K562 (cell line): ENCODE measurements around the gene RNLS. TPM values are rescaled to one million over a fixed set of nuclear protein-coding genes. Genes with fewer than 3 reads are reported as not detected.

Source experiments
- ATAC-seq: fragments of 200-7000 bp; cut with Tn5 transposase; 3 replicates; pipeline ENCODE4 v1.9.1; 2020; ENCODE audit warnings: moderate library complexity
- BruUV-seq: library from RNA; stranded (reverse); fragments of 400-500 nt; replicated peaks from 2 replicates; lab custom pipeline; 2021; lab: Mats Ljungman, UMichigan
- CTCF ChIA-PET: fragments of 300-600 bp; formaldehyde crosslinking; extraction: SDS; loops from one replicate; lab custom pipeline; 2021; ENCODE audit warnings: low intra/inter-chr PET ratio; lab: Yijun Ruan, JAX
- POLR2A ChIA-PET: fragments of 300-600, 350-650 bp; sonication (Branson Sonifier 250); formaldehyde crosslinking; extraction: SDS; loops from one replicate; lab custom pipeline; 2021; ENCODE audit warnings: antibody characterized with exemption, inconsistent platforms; lab: Yijun Ruan, JAX
- DNase-seq, 4 experiments: peaks; one replicate each; pipeline versions ENCODE4 v3.0.0 to v3.0.0-alpha.2; 2011 to 2018; ENCODE audit warnings: low spot score in 3 of 4, mixed read lengths in 3 of 4; ENCODE audit errors: extremely low read depth in 1 of 4
- FAIRE-seq: peaks from 2 replicates; lab custom pipeline; 2011; peaks lifted over from hg19 to GRCh38; lab: Jason Lieb, UNC
- H2AFZ ChIP-seq: 2 replicates; pipeline ENCODE4 v1.6.0; 2011; ENCODE audit warnings: low read depth, low read length, control low read depth, inconsistent platforms
- H3K27ac ChIP-seq: fragments of 200-600 bp; 3 replicates; pipeline ENCODE4 v1.8.0; 2011; ENCODE audit warnings: low read depth, mild to moderate bottlenecking, control low read depth, inconsistent platforms, low read length, moderate library complexity, mixed read lengths; ENCODE audit errors: extremely low read depth
- H3K27me3 ChIP-seq, 2 experiments: fragments of 300-600 bp in 1 of 2; 2 replicates in 1 of 2; 3 replicates in 1 of 2; pipeline versions ENCODE4 v1.6.0 to v1.8.0; 2011; ENCODE audit warnings: inconsistent platforms in 2 of 2, low read length in 2 of 2, mild to moderate bottlenecking in 1 of 2, mixed read lengths in 1 of 2, moderate library complexity in 1 of 2; ENCODE audit not compliant: control insufficient read depth in 2 of 2, insufficient read depth in 2 of 2
- H3K36me3 ChIP-seq: fragments of 300-600 bp; 3 replicates; pipeline ENCODE4 v1.8.0; 2011; ENCODE audit warnings: mild to moderate bottlenecking, low read length, inconsistent platforms; ENCODE audit not compliant: control insufficient read depth, insufficient read depth
- H3K4me1 ChIP-seq, 2 experiments: fragments of 200-600 bp in 1 of 2; replicated peaks in 1 of 2; 2 replicates in 1 of 2; 3 replicates in 1 of 2; pipeline versions ENCODE4 v1.5.1 to v1.8.0; 2011; ENCODE audit warnings: inconsistent platforms in 2 of 2, low read length in 2 of 2, mild to moderate bottlenecking in 1 of 2, mixed read lengths in 1 of 2, moderate library complexity in 1 of 2; ENCODE audit not compliant: control insufficient read depth in 2 of 2, insufficient read depth in 2 of 2
- H3K4me2 ChIP-seq: 2 replicates; pipeline ENCODE4 v1.6.1; 2011; ENCODE audit warnings: low read length, control low read depth, inconsistent platforms, mixed read lengths; ENCODE audit not compliant: insufficient read depth
- H3K4me3 ChIP-seq: fragments of 200-600 bp; sonication (generic), shearing (Covaris generic); 2 replicates; pipeline ENCODE4 v1.5.1; 2016; ENCODE audit warnings: control low read depth, inconsistent platforms
- H3K79me2 ChIP-seq: fragments of 200-600 bp; 3 replicates; pipeline ENCODE4 v1.8.0; 2011; ENCODE audit warnings: low read length, inconsistent platforms; ENCODE audit not compliant: control insufficient read depth, insufficient read depth
- H3K9ac ChIP-seq, 2 experiments: 2 replicates each; pipeline versions ENCODE4 v1.6.0 to v1.6.1; 2011; ENCODE audit warnings: low read depth in 2 of 2, low read length in 2 of 2, control low read depth in 1 of 2, inconsistent platforms in 1 of 2, mild to moderate bottlenecking in 1 of 2, mixed read lengths in 1 of 2; ENCODE audit not compliant: insufficient read depth in 1 of 2
- H3K9me1 ChIP-seq: one replicate; pipeline ENCODE4 v1.6.0; 2011; ENCODE audit warnings: inconsistent platforms, mild to moderate bottlenecking, low read length, moderate library complexity; ENCODE audit not compliant: control insufficient read depth, insufficient read depth
- H3K9me3 ChIP-seq: replicated peaks from 2 replicates; pipeline ENCODE4 v1.5.1; 2011; ENCODE audit warnings: low read depth, low read length, inconsistent platforms; ENCODE audit not compliant: control insufficient read depth, insufficient read depth
- H4K20me1 ChIP-seq: replicated peaks from 2 replicates; pipeline ENCODE4 v1.6.1; 2011; ENCODE audit warnings: low read length, inconsistent platforms, mixed read lengths; ENCODE audit not compliant: control insufficient read depth, insufficient read depth
- ESRRA ChIP-seq: fragments of 450-650 bp; IDR thresholded peaks from 2 replicates; pipeline ENCODE4 v1.6.1; 2014; ENCODE audit warnings: low read depth, mild to moderate bottlenecking, moderate library complexity, borderline replicate concordance
- IRF2 ChIP-seq: sonication (generic); formaldehyde crosslinking; IDR thresholded peaks from 2 replicates; pipeline ENCODE4 v1.8.1; 2022; ENCODE audit warnings: mild to moderate bottlenecking, missing genetic modification reagents
- SMARCA4 ChIP-seq: fragments of 450-650 bp; IDR thresholded peaks from 2 replicates; pipeline ENCODE4 v1.6.1; 2016
- STAG1 ChIP-seq: sonication (generic); formaldehyde crosslinking; IDR thresholded peaks from 2 replicates; pipeline ENCODE4 v1.5.0; 2020; ENCODE audit warnings: missing genetic modification reagents, borderline replicate concordance
- ZNF347 ChIP-seq: fragments of 450-650 bp; formaldehyde crosslinking; IDR thresholded peaks from 2 replicates; pipeline ENCODE4 v1.4.0; 2020; ENCODE audit warnings: low read depth, mild to moderate bottlenecking, moderate library complexity
- WGBS: fragments of 100-300 bp; shearing (Covaris generic); methylation state at CpG from one replicate; pipeline ENCODE4 v1.1.6; 2016; ENCODE audit warnings: low coverage, mixed read lengths; ENCODE audit not compliant: insufficient coverage; ENCODE audit errors: missing lambda C conversion rate; 5-methylcytosine and 5-hydroxymethylcytosine counted together
- in situ Hi-C: fragments of 300-500 bp; cut with MboI; formaldehyde crosslinking; loops from 4 replicates; pipeline ENCODE4 v1.15.0; 2018; ENCODE audit warnings: inconsistent platforms, mixed read lengths
- intact Hi-C: fragments of 100-400 bp; cut with micrococcal nuclease; formaldehyde crosslinking; loops from 2 replicates; pipeline ENCODE4 v1.14.2; 2022
- polyA plus RNA-seq, 8 experiments: library from polyadenylated mRNA; depleted of rRNA in 4 of 8; stranded (reverse) in 5 of 8; unstranded in 3 of 8; fragments of >200 nt; fragmentation: Nextera tagmentation in 2 of 8; fragmentation: Illumina TruSeq in 1 of 8; extraction: Ambion mirVana in 2 of 8; extraction: Trizol in 1 of 8; gene quantifications; 2 replicates each; pipeline versions ENCODE4 v1.2.1 to v1.2.3, GENCODE V29; 2011 to 2014; ENCODE audit warnings: inconsistent platforms in 1 of 8, missing spikeins in 1 of 8
- total RNA-seq, 7 experiments: library from RNA; depleted of rRNA in 6 of 7; stranded (reverse); fragments of >200 nt in 6 of 7; fragmentation: Illumina TruSeq in 2 of 7; extraction: Trizol in 2 of 7; gene quantifications; 2 replicates each; pipeline versions ENCODE4 v1.2.1 to v1.2.3, GENCODE V29; 2011 to 2021; ENCODE audit warnings: low replicate concordance in 1 of 7
- TF ChIP-seq, protein P1 (sequence below), 2 experiments: fragments of 450-650 bp; IDR thresholded peaks; 2 replicates each; pipeline ENCODE4 v1.6.1; 2016
- TF ChIP-seq, protein P2 (sequence below): sonication (generic); formaldehyde crosslinking; IDR thresholded peaks from 2 replicates; pipeline ENCODE4 v1.5.0; 2020; ENCODE audit warnings: missing genetic modification reagents
- TF ChIP-seq, protein P3 (sequence below): fragments of 450-650 bp; IDR thresholded peaks from 2 replicates; pipeline ENCODE4 v1.6.1; 2016; ENCODE audit warnings: missing biosample characterization, missing genetic modification characterization

RNLS gene
- total and polyA plus RNA-seq, 9 of the 15 experiments (the other 6 are each of a cell fraction or from before 2014, with no cell fraction given), result 0.14 to 0.72 (median 0.41) TPM; not detected in 3

DNA sequence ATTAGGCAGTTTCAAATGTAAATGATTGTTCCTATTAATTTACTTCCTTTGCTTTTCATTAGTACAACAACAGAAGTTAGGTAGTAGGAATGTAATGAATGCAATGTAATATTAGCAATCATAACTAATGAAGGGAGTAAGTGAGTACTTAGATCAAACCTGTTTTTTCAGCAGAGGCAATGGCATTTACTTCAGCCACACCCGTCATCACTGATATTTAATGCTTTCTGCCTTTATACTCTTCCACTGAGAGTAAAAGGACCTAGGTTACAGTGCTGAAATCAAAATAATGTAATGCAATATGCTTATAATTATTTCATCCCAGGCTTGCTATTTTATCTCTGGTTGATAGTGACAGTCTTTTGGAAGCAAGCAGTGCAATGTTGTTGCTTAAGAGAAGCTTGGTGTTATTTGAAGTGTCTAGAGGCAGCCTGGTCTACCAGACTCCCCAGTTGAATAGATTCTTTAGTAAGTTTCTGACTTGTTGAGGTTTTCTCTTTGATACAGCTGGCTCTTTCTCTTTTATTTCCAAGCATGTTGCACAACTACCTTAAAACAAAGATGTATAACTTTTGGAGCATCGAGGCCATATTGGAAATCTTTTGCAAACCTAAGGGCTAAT lies 149.4 kb downstream of the RNLS start:
- TF ChIP-seq, protein P1, sequence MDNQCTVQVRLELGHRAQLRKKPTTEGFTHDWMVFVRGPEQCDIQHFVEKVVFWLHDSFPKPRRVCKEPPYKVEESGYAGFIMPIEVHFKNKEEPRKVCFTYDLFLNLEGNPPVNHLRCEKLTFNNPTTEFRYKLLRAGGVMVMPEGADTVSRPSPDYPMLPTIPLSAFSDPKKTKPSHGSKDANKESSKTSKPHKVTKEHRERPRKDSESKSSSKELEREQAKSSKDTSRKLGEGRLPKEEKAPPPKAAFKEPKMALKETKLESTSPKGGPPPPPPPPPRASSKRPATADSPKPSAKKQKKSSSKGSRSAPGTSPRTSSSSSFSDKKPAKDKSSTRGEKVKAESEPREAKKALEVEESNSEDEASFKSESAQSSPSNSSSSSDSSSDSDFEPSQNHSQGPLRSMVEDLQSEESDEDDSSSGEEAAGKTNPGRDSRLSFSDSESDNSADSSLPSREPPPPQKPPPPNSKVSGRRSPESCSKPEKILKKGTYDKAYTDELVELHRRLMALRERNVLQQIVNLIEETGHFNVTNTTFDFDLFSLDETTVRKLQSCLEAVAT (IDR thresholded peaks at IDR 0.05), result no peak
- no TSS peak for BruUV-seq
- H3K4me1 ChIP-seq, result no peaks in the 10 kb centered on the region
- H3K9ac ChIP-seq, result no peak overlapping the region
- no peaks in the 10 kb centered on the region for H4K20me1 ChIP-seq
- ChIA-PET CTCF (no interaction called here), POLR2A (no interaction called here)
- DNase-seq (no peak), FAIRE-seq (no peak), ATAC-seq (no peak)
- H3K4me3 ChIP-seq, result no peak overlapping the region
- in situ Hi-C loops, result no loop called here
- no peak overlapping the region for H3K27ac ChIP-seq
- H3K4me2 ChIP-seq, result no peak overlapping the region
- no peaks in the 10 kb centered on the region for H3K36me3 ChIP-seq
- no peaks in the 10 kb centered on the region for H3K79me2 ChIP-seq
- no peaks in the 10 kb centered on the region for H3K27me3 ChIP-seq
- H3K9me3 ChIP-seq, result no peaks in the 10 kb centered on the region
- H2AFZ ChIP-seq, result no peak overlapping the region
- H3K9me1 ChIP-seq, result no peaks in the 10 kb centered on the region
- 3% methylated on average over 2 of the region's 2 CpGs for WGBS
- intact Hi-C loops, result no loop called here

DNA sequence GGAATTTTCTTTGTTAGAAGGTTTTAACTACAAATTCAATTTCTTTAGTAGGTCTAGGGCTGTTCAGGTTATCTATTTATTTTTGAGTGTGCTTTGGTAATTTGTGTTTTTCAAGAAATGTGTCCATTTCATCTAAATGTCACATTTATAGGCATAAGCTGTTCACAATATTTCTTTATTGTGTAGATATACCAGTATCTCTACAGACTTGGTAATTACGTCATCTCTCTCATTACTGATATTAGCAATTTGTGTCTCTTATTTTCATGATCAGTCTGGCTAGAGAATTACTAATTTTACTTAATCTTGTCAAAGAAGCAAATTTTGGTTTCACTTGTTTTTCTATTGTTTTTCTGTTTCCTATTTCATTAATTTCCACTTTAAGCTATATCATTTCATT lies 152.0 kb downstream of the RNLS start:
- FAIRE-seq (no peak), ATAC-seq (no peak), DNase-seq (no peak)
- Histone ChIP-seq H3K4me1 (no peaks in the 10 kb centered on the region), H3K79me2 (no peaks in the 10 kb centered on the region), H3K4me2 (no peak overlapping the region), H3K27ac (no peak overlapping the region), H3K27me3 (no peaks in the 10 kb centered on the region), H3K9ac (no peak overlapping the region), H3K4me3 (no peak overlapping the region), H4K20me1 (no peaks in the 10 kb centered on the region), H3K36me3 (no peaks in the 10 kb centered on the region), H3K9me3 (no peaks in the 10 kb centered on the region), H2AFZ (no peak overlapping the region), H3K9me1 (no peaks in the 10 kb centered on the region)
- BruUV-seq, result no TSS peak
- ChIA-PET POLR2A (no interaction called here), CTCF (no interaction called here)
- WGBS, result 8% methylated on average over 1 of the region's 1 CpG
- intact Hi-C loops, result no loop called here
- in situ Hi-C loops, result no loop called here
- TF ChIP-seq ESRRA (no peak), STAG1 (no peak), ZNF347 (no peak), IRF2 (CRISPR knock-in tag) (no peak), SMARCA4 (no peak)
- TF ChIP-seq, protein P1 (IDR thresholded peaks at IDR 0.05), result no peak
- TF ChIP-seq, protein P2, sequence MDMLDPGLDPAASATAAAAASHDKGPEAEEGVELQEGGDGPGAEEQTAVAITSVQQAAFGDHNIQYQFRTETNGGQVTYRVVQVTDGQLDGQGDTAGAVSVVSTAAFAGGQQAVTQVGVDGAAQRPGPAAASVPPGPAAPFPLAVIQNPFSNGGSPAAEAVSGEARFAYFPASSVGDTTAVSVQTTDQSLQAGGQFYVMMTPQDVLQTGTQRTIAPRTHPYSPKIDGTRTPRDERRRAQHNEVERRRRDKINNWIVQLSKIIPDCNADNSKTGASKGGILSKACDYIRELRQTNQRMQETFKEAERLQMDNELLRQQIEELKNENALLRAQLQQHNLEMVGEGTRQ, result no peak
- TF ChIP-seq, protein P3, sequence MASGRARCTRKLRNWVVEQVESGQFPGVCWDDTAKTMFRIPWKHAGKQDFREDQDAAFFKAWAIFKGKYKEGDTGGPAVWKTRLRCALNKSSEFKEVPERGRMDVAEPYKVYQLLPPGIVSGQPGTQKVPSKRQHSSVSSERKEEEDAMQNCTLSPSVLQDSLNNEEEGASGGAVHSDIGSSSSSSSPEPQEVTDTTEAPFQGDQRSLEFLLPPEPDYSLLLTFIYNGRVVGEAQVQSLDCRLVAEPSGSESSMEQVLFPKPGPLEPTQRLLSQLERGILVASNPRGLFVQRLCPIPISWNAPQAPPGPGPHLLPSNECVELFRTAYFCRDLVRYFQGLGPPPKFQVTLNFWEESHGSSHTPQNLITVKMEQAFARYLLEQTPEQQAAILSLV, result no peak
